Neuron (in vitro differentiated cells): ENCODE measurements around the gene DHCR24.

ENCODE experiments used
- H2AFZ ChIP-seq: one replicate; pipeline ENCODE4 v1.6.1; 2013; ENCODE audit warnings: low read depth, mild to moderate bottlenecking, inconsistent platforms, low read length, moderate library complexity
- H3K27me3 ChIP-seq: one replicate; pipeline ENCODE4 v1.6.1; 2013; ENCODE audit warnings: low read length; ENCODE audit not compliant: insufficient read depth
- H3K36me3 ChIP-seq: one replicate; pipeline ENCODE4 v1.6.1; 2013; ENCODE audit warnings: low read length; ENCODE audit not compliant: insufficient read depth
- H3K4me1 ChIP-seq: one replicate; pipeline ENCODE4 v1.6.1; 2013; ENCODE audit warnings: low read length; ENCODE audit not compliant: insufficient read depth
- H3K4me3 ChIP-seq: 2 replicates; pipeline ENCODE4 v1.5.1; 2013; ENCODE audit warnings: mild to moderate bottlenecking, low read length, moderate library complexity
- H3K9me3 ChIP-seq: one replicate; pipeline ENCODE4 v1.6.1; 2013; ENCODE audit warnings: low read length

DHCR24 gene

DNA sequence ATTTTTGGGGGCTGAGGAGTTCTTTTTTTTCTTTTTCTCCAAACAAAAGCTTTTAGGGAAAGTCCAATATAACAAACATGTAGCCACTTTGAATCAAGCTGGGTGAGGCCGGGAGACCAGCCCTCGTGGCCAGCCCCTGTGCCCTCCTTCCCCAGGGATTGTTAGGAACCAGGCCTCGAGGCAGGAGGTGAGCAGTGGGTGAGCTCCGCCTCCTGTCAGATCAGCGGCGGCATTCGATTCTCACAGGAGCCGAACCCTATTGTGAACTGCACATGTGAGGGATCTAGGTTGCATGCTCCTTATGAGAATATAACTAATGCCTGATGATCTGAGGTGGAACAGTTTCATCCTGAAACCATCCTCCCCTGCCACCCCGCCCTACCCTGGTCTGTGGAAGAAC, 44.0 kb downstream of the DHCR24 start:
- no peaks in the 10 kb centered on the region for H3K27me3 ChIP-seq
- H3K4me1 ChIP-seq: no peaks in the 10 kb centered on the region
- no peak overlapping the region for H3K4me3 ChIP-seq
- H3K36me3 ChIP-seq: peaks cover 19% of the 10 kb centered on the region
- H2AFZ ChIP-seq: no peak overlapping the region
- no peaks in the 10 kb centered on the region for H3K9me3 ChIP-seq

DNA sequence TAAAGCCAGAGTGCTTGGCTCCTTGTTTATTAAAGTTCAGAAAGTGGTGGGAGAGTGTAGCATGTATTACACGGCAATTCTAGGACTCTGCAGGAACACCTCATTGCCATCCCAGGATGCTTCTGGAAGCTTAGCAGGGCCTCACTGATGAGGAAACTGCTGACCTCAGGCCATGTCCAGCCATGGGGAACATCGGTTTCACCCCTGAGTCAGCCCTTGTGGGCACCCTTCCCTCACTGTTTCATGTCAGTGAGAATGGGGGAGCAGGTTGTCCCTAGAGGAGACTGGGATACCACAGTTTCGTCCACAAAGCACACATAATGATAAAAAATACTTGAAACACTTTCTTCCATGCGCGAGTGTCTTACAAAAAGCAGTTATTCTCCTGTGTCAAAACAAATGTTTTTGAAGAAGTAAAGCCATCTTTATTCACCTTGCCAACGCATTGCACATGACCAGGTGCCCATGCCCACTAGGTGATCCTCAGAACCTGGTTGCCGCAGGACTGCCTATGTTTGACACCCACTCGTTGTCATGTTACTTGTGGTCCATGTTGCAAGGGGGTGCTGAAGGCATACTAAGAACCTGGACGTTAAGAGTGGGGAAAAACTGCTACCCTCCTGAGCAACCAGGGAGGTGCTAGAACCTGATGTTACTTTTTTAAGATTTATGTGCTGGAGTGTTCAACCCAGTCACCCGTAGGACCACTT, 44.6 kb downstream of the DHCR24 start:
- Histone ChIP-seq H2AFZ (no peak overlapping the region), H3K4me1 (no peaks in the 10 kb centered on the region), H3K4me3 (no peak overlapping the region), H3K9me3 (no peaks in the 10 kb centered on the region), H3K36me3 (peaks cover 13% of the 10 kb centered on the region), H3K27me3 (no peaks in the 10 kb centered on the region)

DNA sequence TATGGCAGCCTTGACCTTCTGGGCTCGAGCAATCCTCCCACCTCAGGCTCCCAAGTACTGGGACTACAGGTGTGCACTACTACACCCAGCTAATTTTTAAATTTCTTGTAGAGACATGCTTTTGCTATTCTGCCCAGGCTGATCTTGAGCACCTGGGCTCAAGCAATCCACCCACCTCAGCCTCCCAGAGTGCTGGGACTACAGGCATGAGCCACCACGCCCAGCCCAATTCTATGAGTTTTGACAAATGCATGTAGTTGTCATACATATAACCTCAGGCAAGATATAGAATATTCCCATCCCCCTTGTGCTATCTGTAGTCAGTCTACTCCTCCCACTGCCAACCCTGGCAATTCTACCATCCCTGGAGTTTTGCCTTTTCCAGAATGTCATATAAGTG, 47.2 kb downstream of the DHCR24 start:
- Histone ChIP-seq H3K27me3 (peaks cover 4% of the 10 kb centered on the region), H3K36me3 (peaks cover 2% of the 10 kb centered on the region), H3K9me3 (no peaks in the 10 kb centered on the region), H2AFZ (no peak overlapping the region), H3K4me3 (no peak overlapping the region), H3K4me1 (no peaks in the 10 kb centered on the region)

DNA sequence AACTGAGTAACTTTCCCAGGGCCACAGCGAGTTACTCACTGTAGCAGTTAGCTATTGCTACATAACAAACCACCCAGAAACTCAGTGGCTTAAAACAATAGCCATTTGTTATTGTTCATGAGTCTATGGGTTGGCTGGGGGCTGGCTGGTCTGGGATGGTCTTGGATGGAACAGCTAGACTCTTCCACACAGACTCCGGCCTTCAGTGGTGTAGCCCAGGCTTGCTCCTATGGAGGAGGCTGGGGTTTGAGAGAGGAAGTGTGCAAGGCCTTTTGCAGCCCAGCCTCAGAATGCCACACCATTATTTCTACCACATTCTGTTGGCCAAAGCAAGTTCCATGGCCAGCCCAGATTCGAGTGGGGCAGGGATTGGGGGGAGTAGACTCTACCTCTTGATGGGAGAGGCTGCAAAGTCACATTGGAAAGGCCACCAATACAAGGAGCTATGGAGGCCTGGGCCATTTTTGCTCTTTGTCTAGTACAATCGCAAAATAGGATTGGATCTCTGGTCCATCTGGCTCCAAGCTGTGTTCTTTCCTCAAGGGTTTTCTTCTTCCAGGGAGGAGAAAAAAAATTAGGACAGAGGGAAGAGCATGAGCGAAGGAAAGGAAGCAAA, 48.3 kb downstream of the DHCR24 start:
- Histone ChIP-seq H2AFZ (no peak overlapping the region), H3K4me1 (no peaks in the 10 kb centered on the region), H3K9me3 (no peaks in the 10 kb centered on the region), H3K4me3 (no peak overlapping the region), H3K27me3 (peaks cover 4% of the 10 kb centered on the region), H3K36me3 (peaks cover 2% of the 10 kb centered on the region)

DNA sequence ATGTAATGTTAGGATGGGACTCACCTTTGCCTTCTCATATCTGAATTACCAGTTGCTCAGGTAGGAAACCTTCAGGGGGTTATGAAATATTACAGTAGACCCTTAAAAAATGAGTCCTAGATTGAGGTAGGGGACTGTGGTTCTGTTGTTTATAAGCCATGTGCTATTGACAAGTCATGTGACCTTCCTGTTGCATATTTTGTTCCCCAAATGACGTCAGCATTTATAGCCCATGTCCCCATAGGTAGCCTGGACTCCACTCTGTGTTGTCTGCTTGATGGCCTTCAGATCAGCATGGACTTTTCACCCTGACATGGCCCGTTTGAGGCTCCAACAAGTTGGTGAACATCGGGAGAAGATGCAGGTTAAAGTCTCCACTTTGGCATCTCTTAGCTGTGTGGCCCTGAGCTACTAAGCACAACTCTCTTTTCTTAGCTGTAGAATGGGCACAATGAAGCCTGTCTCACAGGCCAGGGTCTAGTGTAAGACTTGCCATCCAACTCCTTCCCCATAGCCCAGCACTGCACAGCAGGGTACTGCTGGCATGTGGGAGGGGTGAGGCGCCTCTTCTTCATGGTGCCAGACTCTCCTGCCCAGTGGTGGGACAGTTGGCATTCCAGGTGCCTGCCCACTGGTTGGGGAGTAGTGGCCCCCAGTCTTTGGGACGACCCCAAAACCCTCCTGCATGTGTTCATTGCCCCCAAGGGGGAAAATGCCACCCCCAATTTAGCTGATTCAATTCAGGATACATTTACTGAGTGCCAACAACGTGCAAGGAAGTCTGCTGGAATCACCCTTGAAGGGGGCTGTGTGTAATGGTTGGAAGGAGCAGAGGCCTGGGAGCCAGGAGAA, 49.8 kb downstream of the DHCR24 start:
- Histone ChIP-seq H3K36me3 (no peaks in the 10 kb centered on the region), H3K27me3 (peaks cover 4% of the 10 kb centered on the region), H3K4me3 (no peak overlapping the region), H2AFZ (no peak overlapping the region), H3K9me3 (no peaks in the 10 kb centered on the region), H3K4me1 (no peaks in the 10 kb centered on the region)

DNA sequence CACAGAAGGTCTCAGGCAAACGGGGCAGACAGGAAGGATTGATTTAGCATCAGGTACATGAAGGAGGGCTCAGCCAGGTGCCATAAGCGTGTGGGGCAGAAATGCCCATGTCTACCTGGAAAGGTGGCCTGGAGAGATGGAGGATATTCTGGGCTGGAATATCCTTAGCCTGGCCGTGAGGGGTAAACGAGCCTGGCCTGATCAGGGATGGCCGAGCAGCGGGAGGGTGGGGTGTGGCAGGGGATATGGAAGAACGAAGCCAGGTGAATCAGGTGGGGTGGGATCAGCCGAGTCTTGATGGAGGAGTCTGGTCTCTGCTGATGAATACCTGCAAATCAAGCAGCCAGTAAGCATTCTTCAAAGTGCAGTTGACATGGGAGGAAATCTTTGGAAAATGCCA, 50.4 kb downstream of the DHCR24 start:
- no peak overlapping the region for H2AFZ ChIP-seq
- peaks cover 4% of the 10 kb centered on the region for H3K27me3 ChIP-seq
- no peaks in the 10 kb centered on the region for H3K36me3 ChIP-seq
- H3K9me3 ChIP-seq: no peaks in the 10 kb centered on the region
- no peaks in the 10 kb centered on the region for H3K4me1 ChIP-seq
- H3K4me3 ChIP-seq: no peak overlapping the region

DNA sequence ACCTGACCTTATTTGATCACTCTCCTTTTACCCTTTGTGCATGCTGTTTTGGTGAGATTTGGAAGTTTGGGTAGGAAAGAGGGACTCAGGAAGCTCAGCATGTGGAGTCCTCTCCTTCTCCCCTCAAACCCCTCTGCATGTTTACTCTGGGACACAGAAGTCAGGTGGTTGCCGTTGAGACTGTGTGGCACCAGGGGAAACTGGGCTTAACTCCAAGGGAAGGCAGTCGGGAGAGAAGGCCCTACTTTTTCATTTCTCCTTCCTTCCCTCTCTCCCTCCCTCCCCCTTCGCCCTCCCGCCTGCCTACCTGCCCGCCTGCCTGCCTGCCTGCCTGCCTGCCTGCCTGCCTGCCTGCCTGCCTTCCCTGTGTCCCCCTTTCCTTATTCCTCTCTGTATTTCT, 51.0 kb downstream of the DHCR24 start:
- no peak overlapping the region for H2AFZ ChIP-seq
- H3K9me3 ChIP-seq: no peaks in the 10 kb centered on the region

DNA sequence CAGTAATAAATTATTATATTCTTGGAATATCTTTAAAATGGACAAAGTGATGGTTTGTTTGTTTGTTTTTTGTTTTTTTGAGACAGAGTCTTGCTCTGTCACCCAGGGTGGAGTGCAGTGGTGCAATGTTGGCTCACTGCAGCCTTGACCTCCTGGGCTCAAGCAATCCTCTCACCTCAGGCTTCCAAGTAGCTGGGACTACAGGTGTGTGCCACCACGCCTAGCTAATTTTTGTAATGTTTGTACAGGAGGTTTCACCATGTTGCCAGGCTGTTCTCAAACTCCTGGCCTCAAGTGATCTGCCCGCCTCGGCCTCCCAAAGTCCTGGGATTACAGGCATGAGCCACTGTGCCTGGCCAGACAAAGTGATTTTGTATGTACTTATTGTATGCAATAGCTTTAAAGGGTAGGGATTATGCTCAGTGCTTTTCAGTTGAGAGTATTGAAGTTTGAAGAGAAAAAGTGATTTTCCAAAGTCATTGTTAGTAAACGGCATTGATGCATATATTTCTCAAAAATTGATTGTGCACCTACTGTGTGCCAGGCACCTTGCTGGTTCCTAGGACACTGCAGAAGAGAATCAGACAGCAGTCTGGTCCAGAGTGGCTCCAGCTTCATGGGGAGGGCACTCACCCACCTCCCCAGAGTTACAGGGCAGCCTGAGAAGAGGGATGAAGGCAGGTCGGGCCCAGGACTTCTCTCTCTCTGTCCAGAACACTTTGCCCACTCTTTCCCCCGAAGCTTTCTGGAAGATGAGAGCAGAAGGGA, 51.7 kb downstream of the DHCR24 start:
- Histone ChIP-seq H3K4me3 (no peak overlapping the region), H3K27me3 (peaks cover 4% of the 10 kb centered on the region), H2AFZ (no peak overlapping the region), H3K36me3 (no peaks in the 10 kb centered on the region), H3K9me3 (no peaks in the 10 kb centered on the region), H3K4me1 (no peaks in the 10 kb centered on the region)

More for the DNA sequence above, 51.0 kb downstream of the DHCR24 start:
- no peaks in the 10 kb centered on the region for H3K4me1 ChIP-seq
- H3K36me3 ChIP-seq: no peaks in the 10 kb centered on the region
- H3K27me3 ChIP-seq: peaks cover 4% of the 10 kb centered on the region
- H3K4me3 ChIP-seq: no peak overlapping the region

DNA sequence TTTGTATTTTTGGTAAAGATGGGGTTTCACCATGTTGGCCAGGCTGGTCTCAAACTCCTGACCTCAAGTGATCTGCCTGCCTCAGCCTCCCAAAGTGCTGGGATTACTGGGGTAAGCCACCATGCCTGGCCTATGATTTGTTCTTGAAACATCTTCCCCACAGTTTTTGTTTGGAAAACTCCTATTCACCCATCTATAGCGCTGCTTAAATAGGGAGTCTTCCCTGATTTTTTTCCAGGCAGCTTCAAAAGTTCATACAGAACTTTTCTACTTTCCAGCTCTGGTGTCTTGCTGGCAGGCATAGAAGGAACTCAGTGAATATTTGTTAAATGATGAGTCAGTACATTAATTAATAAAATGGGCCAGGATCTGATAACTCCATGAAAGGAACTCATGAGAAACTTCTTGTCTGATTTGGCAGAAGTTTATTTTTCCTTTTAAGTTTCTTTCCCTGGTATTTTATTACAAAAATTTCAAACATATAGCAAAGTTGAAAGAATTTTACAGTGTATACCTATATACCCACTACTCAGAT, 52.9 kb downstream of the DHCR24 start:
- Histone ChIP-seq H3K9me3 (no peaks in the 10 kb centered on the region), H3K4me1 (no peaks in the 10 kb centered on the region), H3K27me3 (peaks cover 4% of the 10 kb centered on the region), H3K36me3 (no peaks in the 10 kb centered on the region), H2AFZ (no peak overlapping the region), H3K4me3 (no peak overlapping the region)

DNA sequence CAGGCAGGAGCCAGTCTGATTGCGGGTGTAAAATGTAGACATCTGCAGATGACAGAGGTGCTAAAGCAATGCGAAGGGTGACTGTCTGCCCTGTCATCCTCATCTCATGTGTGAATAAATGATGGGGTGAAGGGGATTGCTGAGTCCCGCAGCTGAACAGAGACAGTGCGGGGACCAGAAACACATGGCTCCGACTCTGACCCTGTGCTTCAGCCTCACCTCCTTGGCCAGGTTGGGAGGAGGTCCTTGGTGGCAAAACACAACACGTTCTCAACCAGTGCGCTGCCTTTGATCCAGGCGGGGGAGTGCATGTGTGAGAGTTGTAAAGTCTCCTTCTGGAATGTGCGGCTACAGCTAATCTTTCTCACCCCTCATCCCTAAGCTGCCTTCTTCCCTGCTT, 53.9 kb downstream of the DHCR24 start:
- Histone ChIP-seq H3K27me3 (peaks cover 4% of the 10 kb centered on the region), H2AFZ (no peak overlapping the region), H3K9me3 (no peaks in the 10 kb centered on the region), H3K36me3 (no peaks in the 10 kb centered on the region), H3K4me3 (no peak overlapping the region), H3K4me1 (no peaks in the 10 kb centered on the region)

DNA sequence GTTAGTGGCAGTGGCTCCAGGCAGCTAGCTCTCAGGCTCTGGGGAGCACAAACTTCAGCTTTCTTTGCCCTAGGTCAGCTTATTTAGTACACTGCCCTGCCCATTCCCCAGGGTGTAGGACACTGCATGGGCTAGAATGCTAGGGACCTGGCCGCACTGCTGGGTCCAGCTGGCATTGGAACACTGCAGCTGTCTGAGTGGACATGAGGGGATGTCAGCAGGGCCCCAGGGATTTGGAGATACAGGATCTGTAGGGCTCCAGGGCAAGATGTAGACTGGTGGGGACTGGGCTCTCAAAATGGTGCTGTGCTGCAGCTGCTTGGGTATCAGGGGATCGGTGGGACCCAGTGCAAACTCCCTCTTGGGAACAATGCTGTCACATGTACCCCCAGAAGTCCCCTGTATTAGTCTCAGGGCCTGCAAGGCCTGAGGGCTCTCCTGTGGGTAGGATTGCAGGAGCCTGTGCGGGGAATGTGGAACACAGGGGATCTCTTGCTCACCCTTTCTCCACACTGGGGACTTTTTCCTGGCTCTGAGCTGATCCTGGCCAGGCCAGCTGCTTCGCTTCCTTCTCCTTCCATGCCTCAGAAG, 60.7 kb downstream of the DHCR24 start:
- Histone ChIP-seq H3K27me3 (no peaks in the 10 kb centered on the region), H3K36me3 (no peaks in the 10 kb centered on the region), H3K4me3 (no peak overlapping the region), H3K4me1 (no peaks in the 10 kb centered on the region), H3K9me3 (no peaks in the 10 kb centered on the region), H2AFZ (no peak overlapping the region)

DNA sequence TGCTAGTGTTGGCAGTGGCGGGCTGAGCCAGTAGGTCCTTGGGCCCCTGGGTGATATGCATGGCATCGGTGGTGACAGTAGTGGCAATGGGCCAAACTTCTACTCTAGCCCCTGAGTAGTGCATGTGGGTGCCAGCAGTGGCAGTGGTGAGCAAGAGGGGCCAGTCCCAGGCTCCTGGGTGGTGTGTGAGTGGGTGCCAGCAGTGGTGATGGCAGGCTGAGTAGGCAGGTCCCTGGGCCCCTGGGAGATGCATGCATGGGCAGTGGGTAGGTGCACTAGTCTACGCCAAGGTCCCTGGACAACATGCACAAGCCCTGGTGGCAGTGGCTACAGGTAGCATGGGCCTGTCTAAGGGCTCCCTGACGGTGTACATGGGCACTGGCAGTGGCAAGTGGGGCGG, 61.3 kb downstream of the DHCR24 start:
- Histone ChIP-seq H3K4me3 (no peak overlapping the region), H3K4me1 (no peaks in the 10 kb centered on the region), H3K9me3 (no peaks in the 10 kb centered on the region), H3K36me3 (no peaks in the 10 kb centered on the region), H3K27me3 (no peaks in the 10 kb centered on the region), H2AFZ (no peak overlapping the region)
